HEK293 (cell line): ENCODE results near the gene PARD3.

Experiments
- ZBTB21 ChIP-seq: fragments of 450-650 bp; formaldehyde crosslinking; IDR thresholded peaks from 2 replicates; pipeline ENCODE4 v1.5.1; 2017; ENCODE audit warnings: missing biosample characterization, missing genetic modification characterization
- ZNF248 ChIP-seq: fragments of 450-650 bp; formaldehyde crosslinking; IDR thresholded peaks from 2 replicates; pipeline ENCODE4 v1.5.1; 2017; ENCODE audit warnings: missing biosample characterization, missing genetic modification characterization
- ZNF776 ChIP-seq: fragments of 450-650 bp; formaldehyde crosslinking; IDR thresholded peaks from 2 replicates; pipeline ENCODE4 v1.5.0; 2017; ENCODE audit warnings: missing biosample characterization, missing genetic modification characterization, borderline replicate concordance

GRCh38 chr10:34171957-34172527 is 643.1 kb downstream of the PARD3 start:
- TF ChIP-seq ZBTB21 (tag by site-specific recombination) (no peak), ZNF776 (tag by site-specific recombination) (no peak), ZNF248 (tag by site-specific recombination) (no peak)
